Stimulated activated CD4-positive, alpha-beta T cell treated with anti-CD3 and anti-CD28 coated beads, Interleukin-2, amount 100 ng/mL, for 24 hours (primary cell): ENCODE measurements around the gene RNF144B.
"Not testable (repeated sequence)": the region's sequence is repeated elsewhere in the genome, so short reads cannot be mapped to it uniquely, and the experiment has no call there.

Source experiments
- DNase-seq, 2 donors: peaks; one replicate each; pipeline ENCODE4 v3.0.0-alpha.2; 2020

Gene RNF144B

GRCh38 chr6:18380158-18380836 lies 6.9 kb upstream of the RNF144B start:
- DNase-seq: no peak

GRCh38 chr6:18380851-18381250 lies 6.3 kb upstream of the RNF144B start:
- DNase-seq: no peak

GRCh38 chr6:18383441-18383840 lies 3.7 kb upstream of the RNF144B start:
- DNase-seq: no peak

GRCh38 chr6:18384621-18385020 lies 2.5 kb upstream of the RNF144B start:
- no peak for DNase-seq

- no peak for DNase-seq
These were observed 713 bp upstream of the RNF144B start for GRCh38 chr6:18386298-18386976.

GRCh38 chr6:18388271-18388670 lies 1.1 kb downstream of the RNF144B start:
- no peak for DNase-seq

GRCh38 chr6:18388942-18389341 lies 1.8 kb downstream of the RNF144B start:
- DNase-seq: no peak

GRCh38 chr6:18389479-18389878 lies 2.3 kb downstream of the RNF144B start:
- no peak for DNase-seq

GRCh38 chr6:18390476-18390875 lies 3.3 kb downstream of the RNF144B start:
- DNase-seq: no peak

GRCh38 chr6:18391023-18391422 lies 3.9 kb downstream of the RNF144B start:
- DNase-seq: no peak

GRCh38 chr6:18392346-18392877 lies 5.3 kb downstream of the RNF144B start:
- DNase-seq: no peak

GRCh38 chr6:18393698-18394097 lies 6.5 kb downstream of the RNF144B start:
- no peak for DNase-seq

- DNase-seq: no peak
These were observed 8.2 kb downstream of the RNF144B start for GRCh38 chr6:18395177-18395855.

- no peak for DNase-seq
These were observed 8.7 kb downstream of the RNF144B start for GRCh38 chr6:18395856-18396197.

- no peak for DNase-seq
These were observed 10.6 kb downstream of the RNF144B start for GRCh38 chr6:18397701-18398100.

GRCh38 chr6:18398225-18398624 lies 11.1 kb downstream of the RNF144B start:
- not testable (repeated sequence) for DNase-seq

- no peak for DNase-seq
These were observed 13.8 kb downstream of the RNF144B start for GRCh38 chr6:18400831-18401446.

- DNase-seq: not testable (repeated sequence)
These were observed 17.8 kb downstream of the RNF144B start for GRCh38 chr6:18404965-18405364.

- no peak for DNase-seq
These were observed 18.5 kb downstream of the RNF144B start for GRCh38 chr6:18405477-18406293.

GRCh38 chr6:18406955-18407749 lies 20.0 kb downstream of the RNF144B start:
- no peak for DNase-seq

- not testable (repeated sequence) for DNase-seq
These were observed 22.5 kb downstream of the RNF144B start for GRCh38 chr6:18409602-18410001.

- DNase-seq: no peak
These were observed 23.3 kb downstream of the RNF144B start for GRCh38 chr6:18410412-18410811.
